Lower leg skin (tissue), 3 donors: ENCODE measurements around the gene STX1B.

ENCODE experiments used
- POLR2A ChIP-seq, 2 donors: fragments of 450-650 bp; IDR thresholded peaks; one replicate each; pipeline ENCODE4 v1.6.1; 2016 to 2017; ENCODE audit warnings: antibody characterized with exemption in 2 of 2, mild to moderate bottlenecking in 1 of 2, moderate library complexity in 1 of 2
- TF ChIP-seq, protein P1 (sequence below), 3 donors: fragments of 450-650 bp; IDR thresholded peaks; one replicate each; pipeline ENCODE4 v1.5.1; 2016; ENCODE audit warnings: antibody characterized with exemption in 3 of 3, mild to moderate bottlenecking in 3 of 3, moderate library complexity in 2 of 3

DNA sequence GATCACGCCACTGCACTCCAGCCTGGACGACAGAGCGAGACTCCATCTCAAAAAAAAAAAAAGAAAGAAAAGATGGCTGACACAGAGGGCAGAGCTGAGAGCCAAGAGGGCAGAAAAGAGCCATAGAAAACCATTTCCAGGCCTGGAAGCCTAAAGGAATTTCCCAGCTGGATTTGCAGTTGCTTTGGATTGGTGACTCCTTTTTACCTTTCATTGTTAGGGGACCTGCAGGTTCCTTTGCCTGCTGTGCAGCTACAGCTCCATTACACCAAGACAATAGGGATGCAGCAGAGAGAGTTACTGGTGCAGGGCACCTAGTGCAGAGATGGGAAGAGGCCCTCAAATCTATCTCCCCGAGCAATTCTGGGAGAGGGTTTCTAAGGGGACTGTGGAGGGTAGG lies 45.2 kb upstream of the STX1B start:
- TF ChIP-seq, protein P1, sequence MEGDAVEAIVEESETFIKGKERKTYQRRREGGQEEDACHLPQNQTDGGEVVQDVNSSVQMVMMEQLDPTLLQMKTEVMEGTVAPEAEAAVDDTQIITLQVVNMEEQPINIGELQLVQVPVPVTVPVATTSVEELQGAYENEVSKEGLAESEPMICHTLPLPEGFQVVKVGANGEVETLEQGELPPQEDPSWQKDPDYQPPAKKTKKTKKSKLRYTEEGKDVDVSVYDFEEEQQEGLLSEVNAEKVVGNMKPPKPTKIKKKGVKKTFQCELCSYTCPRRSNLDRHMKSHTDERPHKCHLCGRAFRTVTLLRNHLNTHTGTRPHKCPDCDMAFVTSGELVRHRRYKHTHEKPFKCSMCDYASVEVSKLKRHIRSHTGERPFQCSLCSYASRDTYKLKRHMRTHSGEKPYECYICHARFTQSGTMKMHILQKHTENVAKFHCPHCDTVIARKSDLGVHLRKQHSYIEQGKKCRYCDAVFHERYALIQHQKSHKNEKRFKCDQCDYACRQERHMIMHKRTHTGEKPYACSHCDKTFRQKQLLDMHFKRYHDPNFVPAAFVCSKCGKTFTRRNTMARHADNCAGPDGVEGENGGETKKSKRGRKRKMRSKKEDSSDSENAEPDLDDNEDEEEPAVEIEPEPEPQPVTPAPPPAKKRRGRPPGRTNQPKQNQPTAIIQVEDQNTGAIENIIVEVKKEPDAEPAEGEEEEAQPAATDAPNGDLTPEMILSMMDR (IDR thresholded peaks at IDR 0.05) = no peak
- TF ChIP-seq POLR2A (IDR thresholded peaks at IDR 0.05) = no peak
